ENCODE measurements around the gene ZFP69.
"Not testable (repeated sequence)": the region's sequence is repeated elsewhere in the genome, so short reads cannot be mapped to it uniquely, and the experiment has no call there.

The ZFP69 gene

GRCh38 chr1:40476924-40477677, at the start of gene ZFP69:
TSS of gene ZFP69 (plus strand) at chr1:40477290. CDS start at chr1:40479362, 2,072 bp downstream.
- DNase-seq = peak; percentile 74

DNA sequence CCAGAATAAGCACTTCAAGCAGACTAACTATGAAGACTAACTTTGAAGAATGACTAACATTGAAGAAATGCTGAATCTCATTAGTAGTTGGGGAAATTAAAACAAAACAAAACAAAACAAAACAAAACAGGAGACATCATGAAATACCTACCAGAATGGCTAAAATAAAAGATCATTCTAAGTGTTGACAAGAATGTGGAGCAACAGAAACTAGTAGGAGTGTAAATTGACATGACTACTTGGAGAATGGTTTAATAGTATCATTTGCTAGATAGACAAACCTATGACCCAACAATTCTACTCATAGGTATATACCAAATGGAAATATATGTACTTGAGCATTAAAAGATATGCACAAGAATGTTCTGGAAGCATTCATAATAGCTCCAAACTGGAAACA, 45.7 kb upstream of the ZFP69 start:
- no peak for DNase-seq

DNA sequence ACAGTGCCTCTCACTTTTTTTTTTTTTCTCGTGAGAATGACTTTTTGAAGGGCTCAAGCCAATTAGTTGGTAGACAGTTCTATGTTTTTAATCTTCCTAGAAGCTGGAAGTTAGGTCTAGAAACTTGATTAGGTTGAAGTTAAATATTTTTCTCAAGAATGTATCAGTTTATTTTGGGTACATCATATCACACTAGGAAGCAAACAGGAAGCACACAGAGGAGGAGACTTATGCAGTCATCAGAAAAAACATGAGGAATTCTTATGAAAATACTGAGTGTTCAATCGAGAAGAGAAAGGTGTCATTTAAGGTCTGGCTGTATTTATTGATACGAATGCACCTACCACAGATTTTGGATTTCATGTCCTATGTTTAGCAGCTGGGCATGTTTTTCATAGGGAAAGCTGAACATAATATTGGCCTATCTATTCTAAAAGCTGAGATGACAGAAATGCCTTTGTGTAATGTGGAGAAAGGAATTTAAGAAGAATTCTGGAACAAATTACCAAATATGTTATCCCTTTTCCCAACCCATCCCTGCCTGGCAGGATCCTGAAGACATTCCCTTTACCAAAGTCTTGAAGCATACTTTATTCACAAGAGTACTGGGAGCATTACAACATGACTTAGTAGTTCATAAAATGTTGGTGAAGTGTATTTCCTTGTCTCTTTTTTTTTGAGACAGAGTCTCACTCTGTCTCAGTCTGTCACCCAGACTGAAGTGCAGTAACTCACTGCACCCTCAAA, 44.3 kb upstream of the ZFP69 start:
- no peak for DNase-seq

DNA sequence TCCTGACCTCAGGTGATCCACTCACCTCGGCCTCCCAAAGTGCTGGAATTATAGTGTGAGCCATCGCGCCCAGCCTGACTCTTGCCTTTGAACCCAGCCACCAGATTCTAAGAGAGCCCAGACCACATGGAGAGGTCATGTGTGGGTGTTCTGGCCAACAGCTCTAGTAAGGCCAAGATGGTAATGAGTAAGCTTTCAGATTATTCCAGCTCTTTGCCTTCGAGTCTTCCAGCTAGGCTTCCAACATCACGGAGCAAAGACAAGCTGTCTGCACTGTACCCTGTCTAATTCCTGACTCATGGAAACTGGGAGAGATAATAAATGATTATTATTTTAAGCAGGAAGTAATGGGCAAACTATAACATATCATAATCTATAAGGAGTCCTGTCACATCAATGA, 41.6 kb upstream of the ZFP69 start:
- no peak for DNase-seq

GRCh38 chr1:40435876-40436275, 41.2 kb upstream of the ZFP69 start:
- DNase-seq = no peak

- peak; percentile 42 for DNase-seq
These were observed 38.6 kb upstream of the ZFP69 start for GRCh38 chr1:40438391-40439015.

- no peak for DNase-seq
These were observed 37.8 kb upstream of the ZFP69 start for GRCh38 chr1:40439247-40439646.

- peak; percentile 92 for DNase-seq
These were observed 27.2 kb upstream of the ZFP69 start, which contains the start of gene ZFP69B for GRCh38 chr1:40449684-40450494. TSS of gene ZFP69B (plus strand) at chr1:40450476. CDS start at chr1:40450962, 486 bp downstream.

- no peak for DNase-seq
These were observed 26.4 kb upstream of the ZFP69 start for GRCh38 chr1:40450495-40451237.

DNA sequence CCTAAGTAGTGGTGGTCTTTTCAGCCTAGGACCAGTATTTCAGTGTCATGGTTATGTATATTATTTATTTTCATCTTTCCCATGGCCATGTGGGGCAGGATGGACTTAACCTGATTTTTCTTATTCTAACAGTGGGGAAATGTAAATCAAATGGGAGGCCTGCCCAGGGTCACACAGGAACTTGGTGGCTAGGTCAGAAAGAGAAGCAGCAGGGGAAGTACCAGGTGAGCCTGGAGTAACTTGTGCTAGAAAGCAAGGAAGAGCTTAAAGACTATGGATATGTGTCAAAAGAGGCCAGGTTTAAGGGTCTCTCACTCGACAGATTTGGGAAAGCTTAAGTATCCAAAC, 25.9 kb upstream of the ZFP69 start:
- no peak for DNase-seq

DNA sequence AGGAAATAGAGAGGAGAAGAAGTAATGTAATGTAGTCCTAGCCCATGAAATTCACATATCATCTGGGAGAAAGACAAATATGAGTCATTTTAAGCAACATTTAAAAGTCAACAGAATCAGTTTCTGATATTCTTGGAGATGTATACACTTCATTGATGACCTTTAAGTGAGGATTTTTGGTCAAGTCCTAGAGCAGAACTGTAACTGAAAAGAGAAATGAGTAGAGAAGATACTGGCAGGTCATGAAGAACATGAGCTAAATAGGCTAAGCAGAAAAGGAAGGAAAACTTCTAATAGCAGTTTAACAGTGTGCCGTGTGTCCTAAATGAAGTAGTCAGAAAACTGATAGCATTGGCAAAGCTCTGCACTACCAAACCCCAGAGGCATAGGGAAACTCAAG, 22.2 kb upstream of the ZFP69 start:
- no peak for DNase-seq

DNA sequence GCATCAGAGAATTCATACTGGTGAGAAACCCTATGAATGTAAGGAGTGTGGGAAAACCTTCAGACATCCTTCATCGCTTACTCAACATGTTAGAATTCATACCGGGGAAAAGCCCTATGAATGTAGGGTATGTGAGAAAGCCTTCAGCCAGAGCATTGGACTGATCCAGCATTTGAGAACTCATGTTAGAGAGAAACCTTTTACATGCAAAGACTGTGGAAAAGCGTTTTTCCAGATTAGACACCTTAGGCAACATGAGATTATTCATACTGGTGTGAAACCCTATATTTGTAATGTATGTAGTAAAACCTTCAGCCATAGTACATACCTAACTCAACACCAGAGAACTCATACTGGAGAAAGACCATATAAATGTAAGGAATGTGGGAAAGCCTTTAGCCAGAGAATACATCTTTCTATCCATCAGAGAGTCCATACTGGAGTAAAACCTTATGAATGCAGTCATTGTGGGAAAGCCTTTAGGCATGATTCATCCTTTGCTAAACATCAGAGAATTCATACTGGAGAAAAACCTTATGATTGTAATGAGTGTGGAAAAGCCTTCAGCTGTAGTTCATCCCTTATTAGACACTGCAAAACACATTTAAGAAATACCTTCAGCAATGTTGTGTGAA, 14.0 kb upstream of the ZFP69 start:
- no peak for DNase-seq

DNA sequence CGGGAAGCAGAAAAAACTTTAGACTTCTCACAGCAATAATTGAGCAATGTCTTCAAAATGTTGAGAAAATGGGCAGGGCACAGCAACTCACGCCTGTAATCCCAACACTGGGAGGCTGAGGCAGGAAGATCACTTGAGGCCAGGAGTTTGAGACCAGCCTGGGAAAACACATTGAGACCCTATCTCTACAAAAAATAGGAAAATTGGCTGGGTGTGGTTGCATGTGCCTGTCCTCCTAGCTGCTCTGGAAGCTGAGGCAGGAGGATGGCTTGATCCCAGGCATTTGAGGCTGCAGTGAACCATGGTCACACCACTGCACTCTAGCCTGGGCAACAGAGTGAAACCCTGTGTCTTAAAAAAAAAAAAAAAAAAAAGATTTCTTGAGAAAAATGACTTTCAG, 7.8 kb upstream of the ZFP69 start:
- DNase-seq = no peak

DNA sequence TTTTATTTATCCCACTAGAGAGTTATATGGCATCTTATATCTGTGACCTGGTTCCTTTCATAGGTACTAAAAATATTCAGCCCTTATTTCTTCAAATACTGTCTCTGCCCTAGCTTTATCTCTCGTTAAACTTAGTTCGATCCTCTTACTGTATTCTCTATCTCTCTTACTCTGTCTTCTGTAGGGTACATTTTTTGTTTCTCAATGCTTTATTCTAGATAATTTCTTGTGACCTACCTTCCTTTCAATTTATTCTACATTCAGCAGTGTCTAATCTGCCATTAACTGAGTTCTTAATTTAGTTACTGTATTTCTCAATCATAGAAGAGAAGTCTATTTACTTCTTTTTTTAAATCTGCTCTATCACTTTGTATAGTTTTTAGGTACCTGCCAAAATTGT, 1.8 kb upstream of the ZFP69 start:
- no peak for DNase-seq

GRCh38 chr1:40477678-40478053, 576 bp downstream of the ZFP69 start:
- peak; percentile 21 for DNase-seq

- no peak for DNase-seq
These were observed 1.2 kb downstream of the ZFP69 start for GRCh38 chr1:40478276-40478675.

DNA sequence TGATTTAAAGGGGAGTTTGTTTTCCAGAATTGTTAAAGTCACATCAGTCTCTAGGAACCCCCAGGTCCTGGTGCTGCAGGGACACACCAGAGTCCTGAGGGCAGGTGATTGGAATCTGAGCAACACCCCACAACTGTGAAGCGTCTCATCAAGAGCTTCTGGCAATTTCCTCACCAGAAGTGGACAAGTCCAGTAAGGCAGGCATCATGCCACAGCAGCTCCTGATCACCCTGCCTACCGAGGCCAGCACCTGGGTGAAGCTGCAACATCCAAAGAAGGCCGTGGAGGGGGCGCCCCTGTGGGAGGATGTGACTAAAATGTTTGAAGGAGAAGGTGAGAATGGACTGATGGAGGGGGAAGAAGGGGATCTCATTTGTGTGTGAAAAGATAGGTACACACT, 2.1 kb downstream of the ZFP69 start:
- DNase-seq = no peak

- DNase-seq = no peak
These were observed 18.3 kb downstream of the ZFP69 start for GRCh38 chr1:40495315-40495903.

- not testable (repeated sequence) for DNase-seq
These were observed 25.6 kb downstream of the ZFP69 start for GRCh38 chr1:40502651-40503050.

- no peak for DNase-seq
These were observed 30.9 kb downstream of the ZFP69 start for GRCh38 chr1:40507973-40508372.

All from NCI-H1105 treated with DMSO at 0.1 percent for 48 hours (cell line).